Measurements from ENCODE around the gene USP9Y.

Gene USP9Y

DNA sequence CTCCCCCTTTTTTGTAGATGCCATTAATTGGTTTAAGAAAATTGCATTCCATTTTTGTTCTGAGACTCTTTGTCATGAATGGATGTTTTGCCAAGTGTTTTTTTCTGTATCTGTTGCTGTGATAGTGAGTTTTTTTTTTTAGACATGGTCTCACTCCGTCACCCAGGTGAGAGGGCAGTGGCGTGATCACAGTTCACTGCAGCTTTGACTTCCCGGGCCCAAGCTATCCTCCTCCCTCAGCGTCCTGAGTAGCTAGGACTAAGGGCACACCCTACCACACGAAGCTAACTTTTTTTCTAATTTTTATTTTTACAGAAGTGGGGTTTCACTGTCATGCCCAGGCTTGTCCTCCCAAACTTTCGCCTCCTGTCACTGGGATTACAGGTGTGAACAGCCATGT is 51.8 kb downstream of the USP9Y start:
- no peak overlapping the region for H3K27ac ChIP-seq (replicated peaks)
- no peak for DNase-seq (ENCODE audit: low read depth in 1 of 2, low spot score in 1 of 2)
- H3K27me3 ChIP-seq (ENCODE audit: insufficient read depth, poor library complexity, severe bottlenecking): no peaks in the 10 kb centered on the region
- no peak overlapping the region for H3K4me3 ChIP-seq (replicated peaks; ENCODE audit: insufficient read depth, low read length)
- TF ChIP-seq REST (IDR thresholded peaks at IDR 0.05; ENCODE audit: insufficient replicate concordance, low read depth) (no peak), POLR2AphosphoS5 (IDR thresholded peaks at IDR 0.05; ENCODE audit: low read depth) (no peak), SPI1 (IDR thresholded peaks at IDR 0.05; ENCODE audit: borderline replicate concordance, low read depth) (no peak), GABPA (IDR thresholded peaks at IDR 0.05; ENCODE audit: low read depth) (no peak)
- TF ChIP-seq, protein P1, sequence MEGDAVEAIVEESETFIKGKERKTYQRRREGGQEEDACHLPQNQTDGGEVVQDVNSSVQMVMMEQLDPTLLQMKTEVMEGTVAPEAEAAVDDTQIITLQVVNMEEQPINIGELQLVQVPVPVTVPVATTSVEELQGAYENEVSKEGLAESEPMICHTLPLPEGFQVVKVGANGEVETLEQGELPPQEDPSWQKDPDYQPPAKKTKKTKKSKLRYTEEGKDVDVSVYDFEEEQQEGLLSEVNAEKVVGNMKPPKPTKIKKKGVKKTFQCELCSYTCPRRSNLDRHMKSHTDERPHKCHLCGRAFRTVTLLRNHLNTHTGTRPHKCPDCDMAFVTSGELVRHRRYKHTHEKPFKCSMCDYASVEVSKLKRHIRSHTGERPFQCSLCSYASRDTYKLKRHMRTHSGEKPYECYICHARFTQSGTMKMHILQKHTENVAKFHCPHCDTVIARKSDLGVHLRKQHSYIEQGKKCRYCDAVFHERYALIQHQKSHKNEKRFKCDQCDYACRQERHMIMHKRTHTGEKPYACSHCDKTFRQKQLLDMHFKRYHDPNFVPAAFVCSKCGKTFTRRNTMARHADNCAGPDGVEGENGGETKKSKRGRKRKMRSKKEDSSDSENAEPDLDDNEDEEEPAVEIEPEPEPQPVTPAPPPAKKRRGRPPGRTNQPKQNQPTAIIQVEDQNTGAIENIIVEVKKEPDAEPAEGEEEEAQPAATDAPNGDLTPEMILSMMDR (IDR thresholded peaks at IDR 0.05; ENCODE audit: insufficient read depth, low read length): no peak

DNA sequence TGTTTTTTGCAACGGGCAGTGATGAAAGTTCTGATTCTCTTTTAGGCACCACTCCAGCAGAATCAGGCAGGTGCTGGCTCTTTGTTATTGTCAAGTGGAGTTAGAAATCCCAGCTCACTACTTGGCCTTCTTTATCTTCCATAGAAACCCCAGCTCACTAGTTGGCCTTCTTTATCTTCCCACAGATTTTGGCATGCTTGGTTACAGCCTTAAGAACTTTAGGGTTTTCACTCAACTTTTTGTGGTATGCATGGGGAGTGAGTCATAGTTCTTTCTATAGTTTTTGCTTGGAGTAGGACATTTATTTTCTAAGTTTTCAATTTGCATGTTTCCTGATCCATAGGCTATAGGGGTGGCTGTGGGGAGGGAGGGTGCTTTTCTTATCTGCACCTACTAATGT is 55.0 kb downstream of the USP9Y start:
- Histone ChIP-seq H3K4me3 (replicated peaks; ENCODE audit: insufficient read depth, low read length) (no peak overlapping the region), H3K27me3 (ENCODE audit: insufficient read depth, poor library complexity, severe bottlenecking) (no peaks in the 10 kb centered on the region), H3K27ac (replicated peaks) (no peak overlapping the region)
- DNase-seq (ENCODE audit: low read depth in 1 of 2, low spot score in 1 of 2): no peak
- no peak for TF ChIP-seq GABPA (IDR thresholded peaks at IDR 0.05; ENCODE audit: low read depth)
- TF ChIP-seq POLR2AphosphoS5 (IDR thresholded peaks at IDR 0.05; ENCODE audit: low read depth): no peak
- no peak for TF ChIP-seq REST (IDR thresholded peaks at IDR 0.05; ENCODE audit: insufficient replicate concordance, low read depth)
- no peak for TF ChIP-seq SPI1 (IDR thresholded peaks at IDR 0.05; ENCODE audit: borderline replicate concordance, low read depth)

GRCh38 chrY:12765976-12766375 is 64.9 kb downstream of the USP9Y start:
- no peak overlapping the region for H3K4me3 ChIP-seq (replicated peaks; ENCODE audit: insufficient read depth, low read length)
- TF ChIP-seq REST (IDR thresholded peaks at IDR 0.05; ENCODE audit: insufficient replicate concordance, low read depth) (no peak), GABPA (IDR thresholded peaks at IDR 0.05; ENCODE audit: low read depth) (no peak), SPI1 (IDR thresholded peaks at IDR 0.05; ENCODE audit: borderline replicate concordance, low read depth) (no peak), POLR2AphosphoS5 (IDR thresholded peaks at IDR 0.05; ENCODE audit: low read depth) (no peak)
- TF ChIP-seq, protein P1 (IDR thresholded peaks at IDR 0.05; ENCODE audit: insufficient read depth, low read length): no peak
- H3K27ac ChIP-seq (replicated peaks): no peak overlapping the region
- DNase-seq (ENCODE audit: low read depth in 1 of 2, low spot score in 1 of 2): no peak
- H3K27me3 ChIP-seq (ENCODE audit: insufficient read depth, poor library complexity, severe bottlenecking): no peaks in the 10 kb centered on the region
